Glutamatergic neuron (in vitro differentiated cells): Measurements from ENCODE around the gene RBFA. TPM values are rescaled to one million over a fixed set of nuclear protein-coding genes. Genes with fewer than 3 reads are reported as not detected.

Experiments
- DNase-seq: peaks from one replicate; pipeline ENCODE4 v3.0.0; 2022
- H3K27ac Mint-ChIP-seq: one replicate; pipeline ENCODE4 v1.8.0; 2020; ENCODE audit warnings: mild to moderate bottlenecking, mixed read lengths, inconsistent platforms; ENCODE audit not compliant: unreplicated experiment
- H3K27me3 Mint-ChIP-seq: one replicate; pipeline ENCODE4 v1.8.0; 2020; ENCODE audit warnings: mild to moderate bottlenecking, moderate library complexity, mixed read lengths, inconsistent platforms; ENCODE audit not compliant: unreplicated experiment
- H3K36me3 Mint-ChIP-seq: one replicate; pipeline ENCODE4 v1.8.0; 2020; ENCODE audit warnings: mild to moderate bottlenecking, mixed read lengths, inconsistent platforms; ENCODE audit not compliant: unreplicated experiment
- H3K4me1 Mint-ChIP-seq: one replicate; pipeline ENCODE4 v1.8.0; 2020; ENCODE audit warnings: mild to moderate bottlenecking, low read depth, mixed read lengths, inconsistent platforms; ENCODE audit not compliant: unreplicated experiment
- H3K4me3 Mint-ChIP-seq: one replicate; pipeline ENCODE4 v1.8.0; 2020; ENCODE audit warnings: mild to moderate bottlenecking, mixed read lengths, inconsistent platforms; ENCODE audit not compliant: unreplicated experiment
- H3K9me3 Mint-ChIP-seq: one replicate; pipeline ENCODE4 v1.8.0; 2020; ENCODE audit warnings: mild to moderate bottlenecking, moderate library complexity, mixed read lengths, inconsistent platforms; ENCODE audit not compliant: unreplicated experiment
- total RNA-seq: library from RNA; stranded (reverse); fragmentation: NEBNext Ultra II Directional; extraction: Animal tissue kit (Norgen Biotek cat#: 25700); gene quantifications from one replicate; pipeline ENCODE4 v1.2.1, GENCODE V29; 2021; ENCODE audit not compliant: unreplicated experiment
- TF ChIP-seq, protein P1 (sequence below): fragments of 200-600 bp; sonication (generic); IDR thresholded peaks from one replicate; pipeline ENCODE4 v1.5.0; 2021; ENCODE audit not compliant: partially characterized antibody, unreplicated experiment

Gene RBFA
- total RNA-seq, 1 donor from 2014 or later, result 94.6 TPM

DNA sequence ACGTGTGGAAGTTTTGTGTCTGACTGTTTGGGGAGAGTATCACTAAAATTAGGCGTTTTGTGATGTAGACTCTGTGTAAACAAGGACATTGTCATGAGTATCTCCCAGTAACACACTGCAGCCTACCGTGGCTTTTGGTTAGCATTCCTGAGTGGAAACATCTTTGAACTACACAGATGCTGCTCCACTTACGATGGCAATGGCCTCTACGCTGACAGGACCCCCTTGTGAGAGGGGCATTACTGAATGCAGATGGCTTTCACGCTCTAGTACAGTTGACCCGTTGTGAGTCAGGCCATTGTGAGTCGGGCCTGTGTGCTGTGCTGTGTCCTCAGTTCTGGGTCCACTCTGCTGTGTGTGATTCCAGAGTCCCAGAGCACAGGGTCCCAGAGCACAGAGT, 40.5 kb downstream of the RBFA start:
- no peak for DNase-seq
- H3K27me3 Mint-ChIP-seq, result peaks cover 5% of the 10 kb centered on the region
- TF ChIP-seq, protein P1, sequence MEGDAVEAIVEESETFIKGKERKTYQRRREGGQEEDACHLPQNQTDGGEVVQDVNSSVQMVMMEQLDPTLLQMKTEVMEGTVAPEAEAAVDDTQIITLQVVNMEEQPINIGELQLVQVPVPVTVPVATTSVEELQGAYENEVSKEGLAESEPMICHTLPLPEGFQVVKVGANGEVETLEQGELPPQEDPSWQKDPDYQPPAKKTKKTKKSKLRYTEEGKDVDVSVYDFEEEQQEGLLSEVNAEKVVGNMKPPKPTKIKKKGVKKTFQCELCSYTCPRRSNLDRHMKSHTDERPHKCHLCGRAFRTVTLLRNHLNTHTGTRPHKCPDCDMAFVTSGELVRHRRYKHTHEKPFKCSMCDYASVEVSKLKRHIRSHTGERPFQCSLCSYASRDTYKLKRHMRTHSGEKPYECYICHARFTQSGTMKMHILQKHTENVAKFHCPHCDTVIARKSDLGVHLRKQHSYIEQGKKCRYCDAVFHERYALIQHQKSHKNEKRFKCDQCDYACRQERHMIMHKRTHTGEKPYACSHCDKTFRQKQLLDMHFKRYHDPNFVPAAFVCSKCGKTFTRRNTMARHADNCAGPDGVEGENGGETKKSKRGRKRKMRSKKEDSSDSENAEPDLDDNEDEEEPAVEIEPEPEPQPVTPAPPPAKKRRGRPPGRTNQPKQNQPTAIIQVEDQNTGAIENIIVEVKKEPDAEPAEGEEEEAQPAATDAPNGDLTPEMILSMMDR, result no peak
- no peak overlapping the region for H3K4me3 Mint-ChIP-seq
- peaks cover 9% of the 10 kb centered on the region for H3K9me3 Mint-ChIP-seq
- H3K27ac Mint-ChIP-seq, result no peak overlapping the region
- H3K36me3 Mint-ChIP-seq, result peaks cover 14% of the 10 kb centered on the region
- H3K4me1 Mint-ChIP-seq, result no peaks in the 10 kb centered on the region

DNA sequence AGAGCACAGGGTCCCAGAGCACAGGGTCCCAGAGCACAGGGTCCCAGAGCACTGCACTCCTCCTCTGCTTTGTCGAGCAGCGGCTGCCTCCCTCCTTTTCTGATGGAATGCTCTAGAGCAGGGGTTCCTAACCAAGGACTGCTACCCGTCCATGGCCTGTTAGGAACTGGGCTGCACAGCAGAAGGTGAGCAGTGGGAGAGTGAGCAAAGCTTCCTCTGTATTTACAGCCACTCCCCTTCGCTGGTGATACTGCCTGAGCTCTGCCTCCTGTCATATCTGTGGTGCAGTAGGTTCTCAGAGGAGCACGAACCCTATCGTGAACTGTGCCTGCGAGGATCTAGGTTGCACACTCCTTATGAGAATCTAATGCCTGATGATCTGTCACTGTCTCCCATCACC, 41.7 kb downstream of the RBFA start:
- Mint-ChIP-seq H3K9me3 (peaks cover 7% of the 10 kb centered on the region), H3K27me3 (peaks cover 5% of the 10 kb centered on the region), H3K4me1 (no peaks in the 10 kb centered on the region), H3K27ac (no peak overlapping the region), H3K36me3 (peaks cover 18% of the 10 kb centered on the region), H3K4me3 (no peak overlapping the region)
- DNase-seq, result no peak
- TF ChIP-seq, protein P1, result no peak

DNA sequence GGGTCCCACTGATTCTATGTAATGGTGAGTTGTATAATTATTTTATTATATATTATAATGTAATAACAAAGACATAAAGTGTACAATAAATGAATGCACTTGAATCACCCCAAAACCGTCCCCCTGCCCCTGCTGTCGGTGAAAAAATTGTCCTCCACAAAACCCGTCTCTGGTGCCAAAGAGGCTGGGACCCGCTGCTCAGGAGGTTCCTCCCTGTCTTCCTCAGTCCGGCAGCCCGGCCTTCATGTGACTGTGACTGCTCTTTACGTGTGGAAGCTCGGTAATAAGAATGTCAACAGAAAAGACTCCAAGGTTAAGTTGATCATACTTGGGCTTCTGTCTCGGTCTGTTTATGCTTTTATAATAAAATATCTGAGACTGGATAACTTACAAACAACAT, 42.1 kb downstream of the RBFA start:
- Mint-ChIP-seq H3K4me1 (no peaks in the 10 kb centered on the region), H3K27ac (no peak overlapping the region), H3K27me3 (peaks cover 5% of the 10 kb centered on the region), H3K9me3 (peaks cover 7% of the 10 kb centered on the region), H3K36me3 (peaks cover 18% of the 10 kb centered on the region), H3K4me3 (no peak overlapping the region)
- no peak for DNase-seq
- TF ChIP-seq, protein P1, result no peak

DNA sequence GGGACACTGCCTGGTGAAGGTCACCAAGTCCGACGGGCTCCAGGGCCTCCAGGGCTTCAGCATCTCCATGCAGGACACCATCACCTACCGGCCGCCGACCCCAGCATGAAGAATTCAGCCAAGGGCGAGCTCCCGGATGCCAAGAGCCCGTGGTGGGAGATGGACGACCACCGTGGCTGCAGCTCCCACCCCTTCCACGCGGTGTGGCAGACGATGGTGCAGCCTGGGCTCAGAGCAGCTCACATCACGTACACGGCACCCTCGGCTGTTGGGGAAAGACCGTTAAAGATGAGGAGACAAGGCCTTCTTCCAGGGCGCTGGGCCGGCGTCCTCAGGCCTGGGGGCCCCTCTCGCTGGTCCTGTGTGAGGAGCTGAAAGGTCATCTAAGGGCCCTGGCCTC, 43.6 kb downstream of the RBFA start:
- no peak overlapping the region for H3K27ac Mint-ChIP-seq
- TF ChIP-seq, protein P1, result no peak
- peaks cover 5% of the 10 kb centered on the region for H3K27me3 Mint-ChIP-seq

More for the DNA sequence above, 43.6 kb downstream of the RBFA start:
- Mint-ChIP-seq H3K36me3 (peaks cover 22% of the 10 kb centered on the region), H3K4me1 (no peaks in the 10 kb centered on the region), H3K9me3 (peaks cover 7% of the 10 kb centered on the region), H3K4me3 (no peak overlapping the region)
- DNase-seq, result no peak

Other genes with a start within 250 kb of the RBFA start
- gene KCNG2, start 236.5 kb upstream of the RBFA start, total RNA-seq, result 1.6 TPM
- gene SLC66A2, start 82.8 kb upstream of the RBFA start, total RNA-seq, result 56.6 TPM
- not detected for gene HSBP1L1, start 69.8 kb upstream of the RBFA start, total RNA-seq
- gene TXNL4A, start 45.9 kb upstream of the RBFA start, total RNA-seq, result 104 TPM
- 31.0 TPM for gene ADNP2, start 74.8 kb downstream of the RBFA start, total RNA-seq
- gene PARD6G, start 213.1 kb downstream of the RBFA start, total RNA-seq, result 25.2 TPM